HG03354 (cell line): ENCODE data around the gene LBP.
"Not testable (repeated sequence)": the region's sequence is repeated elsewhere in the genome, so short reads cannot be mapped to it uniquely, and the experiment has no call there.

Experiments used
- ATAC-seq: cut with Tn5 transposase; IDR thresholded peaks from one replicate; pipeline ENCODE4 v1.9.1; 2021; ENCODE audit warnings: mild to moderate bottlenecking; ENCODE audit not compliant: unreplicated experiment, poor library complexity, severe bottlenecking

The LBP gene

GRCh38 chr20:38346247-38346651 is at the start of gene LBP:
TSS of gene LBP (plus strand) at chr20:38346482. CDS start at chr20:38346517, 35 bp downstream.
- no peak for ATAC-seq

- ATAC-seq, result no peak
These were observed 48.2 kb upstream of the LBP start for GRCh38 chr20:38297916-38298674.

GRCh38 chr20:38298768-38299288 is 47.5 kb upstream of the LBP start:
- no peak for ATAC-seq

- ATAC-seq, result no peak
These were observed 46.3 kb upstream of the LBP start for GRCh38 chr20:38299963-38300362.

GRCh38 chr20:38300438-38300837 is 45.8 kb upstream of the LBP start:
- ATAC-seq, result no peak

GRCh38 chr20:38301309-38301708 is 45.0 kb upstream of the LBP start:
- no peak for ATAC-seq

- no peak for ATAC-seq
These were observed 43.5 kb upstream of the LBP start for GRCh38 chr20:38302786-38303185.

- ATAC-seq, result no peak
These were observed 42.3 kb upstream of the LBP start, which contains the start of gene BPI for GRCh38 chr20:38303908-38304379. TSS of gene BPI (plus strand) at chr20:38304156. CDS start at chr20:38304224, 68 bp downstream.

GRCh38 chr20:38304845-38305447 is 41.3 kb upstream of the LBP start:
- ATAC-seq, result no peak

- ATAC-seq, result no peak
These were observed 40.7 kb upstream of the LBP start for GRCh38 chr20:38305541-38305940.

GRCh38 chr20:38306379-38306778 is 39.9 kb upstream of the LBP start:
- ATAC-seq, result no peak

GRCh38 chr20:38307371-38308046 is 38.8 kb upstream of the LBP start:
- no peak for ATAC-seq

GRCh38 chr20:38308047-38308438 is 38.2 kb upstream of the LBP start:
- ATAC-seq, result no peak

- ATAC-seq, result no peak
These were observed 37.8 kb upstream of the LBP start for GRCh38 chr20:38308447-38308846.

- ATAC-seq, result no peak
These were observed 35.2 kb upstream of the LBP start for GRCh38 chr20:38311091-38311490.

GRCh38 chr20:38311491-38311890 is 34.8 kb upstream of the LBP start:
- ATAC-seq, result no peak

- no peak for ATAC-seq
These were observed 32.6 kb upstream of the LBP start for GRCh38 chr20:38313676-38314075.

- not testable (repeated sequence) for ATAC-seq
These were observed 31.9 kb upstream of the LBP start for GRCh38 chr20:38314350-38314749.

- no peak for ATAC-seq
These were observed 30.9 kb upstream of the LBP start for GRCh38 chr20:38315290-38315966.

GRCh38 chr20:38316341-38316740 is 29.9 kb upstream of the LBP start:
- ATAC-seq, result no peak
